ENCODE measurements around the gene TRHDE. TPM values are rescaled to one million over a fixed set of nuclear protein-coding genes. Genes with fewer than 3 reads are reported as not detected.

Gene TRHDE
- total RNA-seq, 1 experiment from 2014 or later = not detected

GRCh38 chr12:72295744-72296143 lies 23.6 kb downstream of the TRHDE start:
- in situ Hi-C loops (cut with HindIII; ENCODE audit: low pct_unique_long_range_greater_than_20kb, low sequenced_read_pairs) = no loop called here
- no peak for DNase-seq (ENCODE audit: low read depth, low spot score)

- in situ Hi-C loops (cut with HindIII; ENCODE audit: low pct_unique_long_range_greater_than_20kb, low sequenced_read_pairs) = no loop called here
- no peak for DNase-seq (ENCODE audit: low read depth, low spot score)
Observed at GRCh38 chr12:72296389-72296788, 24.2 kb downstream of the TRHDE start.

- no peak for DNase-seq (ENCODE audit: low read depth, low spot score)
- in situ Hi-C loops (cut with HindIII; ENCODE audit: low pct_unique_long_range_greater_than_20kb, low sequenced_read_pairs) = no loop called here
Observed at GRCh38 chr12:72297666-72298065, 25.5 kb downstream of the TRHDE start.

GRCh38 chr12:72300728-72301127 lies 28.6 kb downstream of the TRHDE start:
- in situ Hi-C loops (cut with HindIII; ENCODE audit: low pct_unique_long_range_greater_than_20kb, low sequenced_read_pairs) = no loop called here
- DNase-seq (ENCODE audit: low read depth, low spot score) = no peak

GRCh38 chr12:72304751-72305150 lies 32.6 kb downstream of the TRHDE start:
- DNase-seq (ENCODE audit: low read depth, low spot score) = no peak
- in situ Hi-C loops (cut with HindIII; ENCODE audit: low pct_unique_long_range_greater_than_20kb, low sequenced_read_pairs) = no loop called here

- DNase-seq (ENCODE audit: low read depth, low spot score) = no peak
- in situ Hi-C loops (cut with HindIII; ENCODE audit: low pct_unique_long_range_greater_than_20kb, low sequenced_read_pairs) = no loop called here
Observed at GRCh38 chr12:72307229-72307628, 35.1 kb downstream of the TRHDE start.

GRCh38 chr12:72311946-72312345 lies 39.8 kb downstream of the TRHDE start:
- DNase-seq (ENCODE audit: low read depth, low spot score) = no peak
- in situ Hi-C loops (cut with HindIII; ENCODE audit: low pct_unique_long_range_greater_than_20kb, low sequenced_read_pairs) = no loop called here

- DNase-seq (ENCODE audit: low read depth, low spot score) = no peak
- in situ Hi-C loops (cut with HindIII; ENCODE audit: low pct_unique_long_range_greater_than_20kb, low sequenced_read_pairs) = no loop called here
Observed at GRCh38 chr12:72313806-72314205, 41.6 kb downstream of the TRHDE start.

- no peak for DNase-seq (ENCODE audit: low read depth, low spot score)
- in situ Hi-C loops (cut with HindIII; ENCODE audit: low pct_unique_long_range_greater_than_20kb, low sequenced_read_pairs) = no loop called here
Observed at GRCh38 chr12:72315858-72316257, 43.7 kb downstream of the TRHDE start.

- no peak for DNase-seq (ENCODE audit: low read depth, low spot score)
- in situ Hi-C loops (cut with HindIII; ENCODE audit: low pct_unique_long_range_greater_than_20kb, low sequenced_read_pairs) = no loop called here
Observed at GRCh38 chr12:72318341-72318740, 46.2 kb downstream of the TRHDE start.

GRCh38 chr12:72323881-72324280 lies 51.7 kb downstream of the TRHDE start:
- no peak for DNase-seq (ENCODE audit: low read depth, low spot score)
- in situ Hi-C loops (cut with HindIII; ENCODE audit: low pct_unique_long_range_greater_than_20kb, low sequenced_read_pairs) = no loop called here

GRCh38 chr12:72330301-72330700 lies 58.1 kb downstream of the TRHDE start:
- in situ Hi-C loops (cut with HindIII; ENCODE audit: low pct_unique_long_range_greater_than_20kb, low sequenced_read_pairs) = no loop called here
- no peak for DNase-seq (ENCODE audit: low read depth, low spot score)

- DNase-seq (ENCODE audit: low read depth, low spot score) = no peak
- in situ Hi-C loops (cut with HindIII; ENCODE audit: low pct_unique_long_range_greater_than_20kb, low sequenced_read_pairs) = no loop called here
Observed at GRCh38 chr12:72330784-72331183, 58.6 kb downstream of the TRHDE start.

- in situ Hi-C loops (cut with HindIII; ENCODE audit: low pct_unique_long_range_greater_than_20kb, low sequenced_read_pairs) = no loop called here
Observed at GRCh38 chr12:72337382-72337781, 65.2 kb downstream of the TRHDE start.

GRCh38 chr12:72337946-72338345 lies 65.8 kb downstream of the TRHDE start:
- in situ Hi-C loops (cut with HindIII; ENCODE audit: low pct_unique_long_range_greater_than_20kb, low sequenced_read_pairs) = no loop called here
- DNase-seq (ENCODE audit: low read depth, low spot score) = no peak

More at GRCh38 chr12:72337382-72337781, 65.2 kb downstream of the TRHDE start:
- DNase-seq (ENCODE audit: low read depth, low spot score) = no peak

- DNase-seq (ENCODE audit: low read depth, low spot score) = no peak
- in situ Hi-C loops (cut with HindIII; ENCODE audit: low pct_unique_long_range_greater_than_20kb, low sequenced_read_pairs) = no loop called here
Observed at GRCh38 chr12:72338437-72338836, 66.3 kb downstream of the TRHDE start.

GRCh38 chr12:72346363-72346944 lies 74.3 kb downstream of the TRHDE start:
- in situ Hi-C loops (cut with HindIII; ENCODE audit: low pct_unique_long_range_greater_than_20kb, low sequenced_read_pairs) = no loop called here

GRCh38 chr12:72349491-72349890 lies 77.3 kb downstream of the TRHDE start:
- in situ Hi-C loops (cut with HindIII; ENCODE audit: low pct_unique_long_range_greater_than_20kb, low sequenced_read_pairs) = no loop called here

More at GRCh38 chr12:72346363-72346944, 74.3 kb downstream of the TRHDE start:
- DNase-seq (ENCODE audit: low read depth, low spot score) = peak; percentile 88

GRCh38 chr12:72359416-72359815 lies 87.2 kb downstream of the TRHDE start:
- in situ Hi-C loops (cut with HindIII; ENCODE audit: low pct_unique_long_range_greater_than_20kb, low sequenced_read_pairs) = no loop called here
- no peak for DNase-seq (ENCODE audit: low read depth, low spot score)

More at GRCh38 chr12:72349491-72349890, 77.3 kb downstream of the TRHDE start:
- no peak for DNase-seq (ENCODE audit: low read depth, low spot score)

GRCh38 chr12:72365151-72365550 lies 93.0 kb downstream of the TRHDE start:
- DNase-seq (ENCODE audit: low read depth, low spot score) = no peak
- in situ Hi-C loops (cut with HindIII; ENCODE audit: low pct_unique_long_range_greater_than_20kb, low sequenced_read_pairs) = no loop called here
